K562 (cell line): ENCODE measurements around the gene KLF5. TPM values are rescaled to one million over a fixed set of nuclear protein-coding genes. Genes with fewer than 3 reads are reported as not detected.

Experiments
- ATF1 ChIP-seq, 2 experiments: fragments of 450-650 bp in 1 of 2; IDR thresholded peaks; 2 replicates each; pipeline ENCODE4 v1.6.1; 2016; ENCODE audit warnings: missing compliant biosample characterization in 1 of 2, missing genetic modification characterization in 1 of 2
- BRD4 ChIP-seq: fragments of 200-600 bp; sonication (generic); IDR thresholded peaks from 2 replicates; pipeline ENCODE4 v1.6.1; 2017; ENCODE audit warnings: inconsistent platforms
- BRF2 ChIP-seq: IDR thresholded peaks from 3 replicates; pipeline ENCODE4 v1.6.1; 2011; ENCODE audit warnings: borderline replicate concordance, mild to moderate bottlenecking; ENCODE audit not compliant: insufficient read length, insufficient read depth
- FOXM1 ChIP-seq, 2 experiments: fragments of 450-650 bp in 1 of 2; sonication (generic) in 1 of 2; formaldehyde crosslinking in 1 of 2; IDR thresholded peaks; 2 replicates each; pipeline versions ENCODE4 v1.6.1 to v1.9.0; 2017 to 2022; ENCODE audit warnings: low read depth in 2 of 2, mild to moderate bottlenecking in 2 of 2, missing genetic modification reagents in 1 of 2, moderate library complexity in 1 of 2
- HMGN3 ChIP-seq: IDR thresholded peaks from 2 replicates; pipeline ENCODE4 v1.6.1; 2011; ENCODE audit warnings: borderline replicate concordance, low read depth, mild to moderate bottlenecking, mixed read lengths, low read length; ENCODE audit not compliant: insufficient read length; ENCODE audit errors: extremely low read depth
- MEIS2 ChIP-seq: fragments of 450-650 bp; IDR thresholded peaks from 2 replicates; pipeline ENCODE4 v1.6.1; 2014; ENCODE audit warnings: mild to moderate bottlenecking; ENCODE audit not compliant: partially characterized antibody
- MGA ChIP-seq: fragments of 450-650 bp; IDR thresholded peaks from 2 replicates; pipeline ENCODE4 v1.6.1; 2016; ENCODE audit warnings: mild to moderate bottlenecking, moderate library complexity
- NFYB ChIP-seq: IDR thresholded peaks from 2 replicates; pipeline ENCODE4 v1.6.1; 2011; ENCODE audit warnings: mild to moderate bottlenecking, moderate library complexity; ENCODE audit not compliant: insufficient read length; ENCODE audit errors: extremely low read depth
- NRF1 ChIP-seq, 2 experiments: fragments of 450-650 bp; IDR thresholded peaks in 1 of 2; conservative IDR thresholded peaks in 1 of 2; 2 replicates each; pipeline ENCODE4 v1.6.1; 2014; ENCODE audit warnings: mild to moderate bottlenecking in 2 of 2
- STAT5A ChIP-seq: IDR thresholded peaks from 2 replicates; pipeline ENCODE4 v1.6.1; 2012; ENCODE audit warnings: low read length, inconsistent platforms, borderline replicate concordance
- polyA plus RNA-seq, 8 experiments: library from polyadenylated mRNA; depleted of rRNA in 4 of 8; stranded (reverse) in 5 of 8; unstranded in 3 of 8; fragments of >200 nt; fragmentation: Nextera tagmentation in 2 of 8; fragmentation: Illumina TruSeq in 1 of 8; extraction: Ambion mirVana in 2 of 8; extraction: Trizol in 1 of 8; gene quantifications; 2 replicates each; pipeline versions ENCODE4 v1.2.1 to v1.2.3, GENCODE V29; 2011 to 2014; ENCODE audit warnings: inconsistent platforms in 1 of 8, missing spikeins in 1 of 8
- total RNA-seq, 7 experiments: library from RNA; depleted of rRNA in 6 of 7; stranded (reverse); fragments of >200 nt in 6 of 7; fragmentation: Illumina TruSeq in 2 of 7; extraction: Trizol in 2 of 7; gene quantifications; 2 replicates each; pipeline versions ENCODE4 v1.2.1 to v1.2.3, GENCODE V29; 2011 to 2021; ENCODE audit warnings: low replicate concordance in 1 of 7
- TF ChIP-seq, protein P1 (sequence below): fragments of 450-650 bp; IDR thresholded peaks from 2 replicates; pipeline ENCODE4 v1.6.1; 2017; ENCODE audit warnings: antibody characterized with exemption

Gene KLF5
- total and polyA plus RNA-seq, 9 of the 15 experiments (the other 6 are each of a cell fraction or from before 2014, with no cell fraction given), result 0.17 to 1.0 (median 0.36) TPM

DNA sequence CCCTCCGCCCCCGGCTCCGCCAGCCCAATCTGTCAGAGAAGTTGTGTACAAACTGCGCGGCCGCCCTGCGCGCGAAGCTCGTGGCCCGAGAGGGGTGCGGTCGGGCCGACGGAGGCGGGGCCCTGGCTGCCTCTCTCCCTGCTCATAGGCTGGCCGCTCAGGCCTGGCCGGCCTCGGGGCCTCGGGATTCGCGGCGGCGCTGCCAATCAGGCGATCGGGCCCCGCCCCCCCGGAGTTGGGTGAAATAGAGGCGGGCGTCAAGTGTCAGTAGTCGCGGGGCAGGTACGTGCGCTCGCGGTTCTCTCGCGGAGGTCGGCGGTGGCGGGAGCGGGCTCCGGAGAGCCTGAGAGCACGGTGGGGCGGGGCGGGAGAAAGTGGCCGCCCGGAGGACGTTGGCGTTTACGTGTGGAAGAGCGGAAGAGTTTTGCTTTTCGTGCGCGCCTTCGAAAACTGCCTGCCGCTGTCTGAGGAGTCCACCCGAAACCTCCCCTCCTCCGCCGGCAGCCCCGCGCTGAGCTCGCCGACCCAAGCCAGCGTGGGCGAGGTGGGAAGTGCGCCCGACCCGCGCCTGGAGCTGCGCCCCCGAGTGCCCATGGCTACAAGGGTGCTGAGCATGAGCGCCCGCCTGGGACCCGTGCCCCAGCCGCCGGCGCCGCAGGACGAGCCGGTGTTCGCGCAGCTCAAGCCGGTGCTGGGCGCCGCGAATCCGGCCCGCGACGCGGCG is at the start of gene KLF5 (continued):
- peak; percentile 89 for TF ChIP-seq MGA
- TF ChIP-seq STAT5A, result no peak
- TF ChIP-seq MEIS2, result peak; percentile 58
- TF ChIP-seq ATF1 (CRISPR knock-in tag; IDR thresholded peaks at IDR 0.05), result no peak
- TF ChIP-seq ATF1 (tag; IDR thresholded peaks at IDR 0.05), result peak; percentile 42; the same call in 1 of the 2 replicates
- no peak for TF ChIP-seq FOXM1 (IDR thresholded peaks at IDR 0.05; ENCODE audit: low read depth)
- TF ChIP-seq FOXM1 (CRISPR knock-in tag; IDR thresholded peaks at IDR 0.05; ENCODE audit: low read depth), result 0 out of 2 replicates have a peak, but pooled peaks have one; percentile 51
- peak; percentile 88 for TF ChIP-seq NFYB
- TF ChIP-seq NRF1 (conservative IDR thresholded peaks at IDR 0.05 in 1 of 2, IDR thresholded peaks at IDR 0.05 in 1 of 2), result peak; percentile 90 to 92
- peak; percentile 33 for TF ChIP-seq HMGN3
- TF ChIP-seq, protein P1, sequence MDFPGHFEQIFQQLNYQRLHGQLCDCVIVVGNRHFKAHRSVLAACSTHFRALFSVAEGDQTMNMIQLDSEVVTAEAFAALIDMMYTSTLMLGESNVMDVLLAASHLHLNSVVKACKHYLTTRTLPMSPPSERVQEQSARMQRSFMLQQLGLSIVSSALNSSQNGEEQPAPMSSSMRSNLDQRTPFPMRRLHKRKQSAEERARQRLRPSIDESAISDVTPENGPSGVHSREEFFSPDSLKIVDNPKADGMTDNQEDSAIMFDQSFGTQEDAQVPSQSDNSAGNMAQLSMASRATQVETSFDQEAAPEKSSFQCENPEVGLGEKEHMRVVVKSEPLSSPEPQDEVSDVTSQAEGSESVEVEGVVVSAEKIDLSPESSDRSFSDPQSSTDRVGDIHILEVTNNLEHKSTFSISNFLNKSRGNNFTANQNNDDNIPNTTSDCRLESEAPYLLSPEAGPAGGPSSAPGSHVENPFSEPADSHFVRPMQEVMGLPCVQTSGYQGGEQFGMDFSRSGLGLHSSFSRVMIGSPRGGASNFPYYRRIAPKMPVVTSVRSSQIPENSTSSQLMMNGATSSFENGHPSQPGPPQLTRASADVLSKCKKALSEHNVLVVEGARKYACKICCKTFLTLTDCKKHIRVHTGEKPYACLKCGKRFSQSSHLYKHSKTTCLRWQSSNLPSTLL, result no peak
- no peak for TF ChIP-seq BRD4
- TF ChIP-seq BRF2, result no peak
